K562 (cell line): Measurements from ENCODE around the gene IRF4. TPM values are rescaled to one million over a fixed set of nuclear protein-coding genes. Genes with fewer than 3 reads are reported as not detected.

Experiments used
- ATAC-seq: fragments of 200-7000 bp; cut with Tn5 transposase; 3 replicates; pipeline ENCODE4 v1.9.1; 2020; ENCODE audit warnings: moderate library complexity
- BruUV-seq: library from RNA; stranded (reverse); fragments of 400-500 nt; replicated peaks from 2 replicates; lab custom pipeline; 2021; lab: Mats Ljungman, UMichigan
- CTCF ChIA-PET: fragments of 300-600 bp; formaldehyde crosslinking; extraction: SDS; loops from one replicate; lab custom pipeline; 2021; ENCODE audit warnings: low intra/inter-chr PET ratio; lab: Yijun Ruan, JAX
- POLR2A ChIA-PET: fragments of 300-600, 350-650 bp; sonication (Branson Sonifier 250); formaldehyde crosslinking; extraction: SDS; loops from one replicate; lab custom pipeline; 2021; ENCODE audit warnings: antibody characterized with exemption, inconsistent platforms; lab: Yijun Ruan, JAX
- DNase-seq, 4 experiments: peaks; one replicate each; pipeline versions ENCODE4 v3.0.0 to v3.0.0-alpha.2; 2011 to 2018; ENCODE audit warnings: low spot score in 3 of 4, mixed read lengths in 3 of 4; ENCODE audit errors: extremely low read depth in 1 of 4
- FAIRE-seq: peaks from 2 replicates; lab custom pipeline; 2011; peaks lifted over from hg19 to GRCh38; lab: Jason Lieb, UNC
- H2AFZ ChIP-seq: 2 replicates; pipeline ENCODE4 v1.6.0; 2011; ENCODE audit warnings: low read depth, low read length, control low read depth, inconsistent platforms
- H3K27ac ChIP-seq: fragments of 200-600 bp; 3 replicates; pipeline ENCODE4 v1.8.0; 2011; ENCODE audit warnings: low read depth, mild to moderate bottlenecking, control low read depth, inconsistent platforms, low read length, moderate library complexity, mixed read lengths; ENCODE audit errors: extremely low read depth
- H3K27me3 ChIP-seq, 2 experiments: fragments of 300-600 bp in 1 of 2; 2 replicates in 1 of 2; 3 replicates in 1 of 2; pipeline versions ENCODE4 v1.6.0 to v1.8.0; 2011; ENCODE audit warnings: inconsistent platforms in 2 of 2, low read length in 2 of 2, mild to moderate bottlenecking in 1 of 2, mixed read lengths in 1 of 2, moderate library complexity in 1 of 2; ENCODE audit not compliant: control insufficient read depth in 2 of 2, insufficient read depth in 2 of 2
- H3K36me3 ChIP-seq: fragments of 300-600 bp; 3 replicates; pipeline ENCODE4 v1.8.0; 2011; ENCODE audit warnings: mild to moderate bottlenecking, low read length, inconsistent platforms; ENCODE audit not compliant: control insufficient read depth, insufficient read depth
- H3K4me1 ChIP-seq, 2 experiments: fragments of 200-600 bp in 1 of 2; replicated peaks in 1 of 2; 2 replicates in 1 of 2; 3 replicates in 1 of 2; pipeline versions ENCODE4 v1.5.1 to v1.8.0; 2011; ENCODE audit warnings: inconsistent platforms in 2 of 2, low read length in 2 of 2, mild to moderate bottlenecking in 1 of 2, mixed read lengths in 1 of 2, moderate library complexity in 1 of 2; ENCODE audit not compliant: control insufficient read depth in 2 of 2, insufficient read depth in 2 of 2
- H3K4me2 ChIP-seq: 2 replicates; pipeline ENCODE4 v1.6.1; 2011; ENCODE audit warnings: low read length, control low read depth, inconsistent platforms, mixed read lengths; ENCODE audit not compliant: insufficient read depth
- H3K4me3 ChIP-seq: fragments of 200-600 bp; sonication (generic), shearing (Covaris generic); 2 replicates; pipeline ENCODE4 v1.5.1; 2016; ENCODE audit warnings: control low read depth, inconsistent platforms
- H3K79me2 ChIP-seq: fragments of 200-600 bp; 3 replicates; pipeline ENCODE4 v1.8.0; 2011; ENCODE audit warnings: low read length, inconsistent platforms; ENCODE audit not compliant: control insufficient read depth, insufficient read depth
- H3K9ac ChIP-seq, 2 experiments: 2 replicates each; pipeline versions ENCODE4 v1.6.0 to v1.6.1; 2011; ENCODE audit warnings: low read depth in 2 of 2, low read length in 2 of 2, control low read depth in 1 of 2, inconsistent platforms in 1 of 2, mild to moderate bottlenecking in 1 of 2, mixed read lengths in 1 of 2; ENCODE audit not compliant: insufficient read depth in 1 of 2
- H3K9me1 ChIP-seq: one replicate; pipeline ENCODE4 v1.6.0; 2011; ENCODE audit warnings: inconsistent platforms, mild to moderate bottlenecking, low read length, moderate library complexity; ENCODE audit not compliant: control insufficient read depth, insufficient read depth
- H3K9me3 ChIP-seq: replicated peaks from 2 replicates; pipeline ENCODE4 v1.5.1; 2011; ENCODE audit warnings: low read depth, low read length, inconsistent platforms; ENCODE audit not compliant: control insufficient read depth, insufficient read depth
- H4K20me1 ChIP-seq: replicated peaks from 2 replicates; pipeline ENCODE4 v1.6.1; 2011; ENCODE audit warnings: low read length, inconsistent platforms, mixed read lengths; ENCODE audit not compliant: control insufficient read depth, insufficient read depth
- BMI1 ChIP-seq: fragments of 150-350 bp; IDR thresholded peaks from 2 replicates; pipeline ENCODE4 v1.6.1; 2014; ENCODE audit warnings: low read length
- CCNT2 ChIP-seq: IDR thresholded peaks from 2 replicates; pipeline ENCODE4 v1.6.1; 2011; ENCODE audit warnings: borderline replicate concordance, low read depth, mild to moderate bottlenecking, moderate library complexity, mixed read lengths, low read length; ENCODE audit not compliant: insufficient read length; ENCODE audit errors: extremely low read depth
- FUS ChIP-seq: fragments of 200-400 bp; formaldehyde crosslinking; optimal IDR thresholded peaks from 2 replicates; pipeline ENCODE3; 2017; ENCODE audit warnings: low read depth, low read length
- HLTF ChIP-seq: fragments of 450-650 bp; IDR thresholded peaks from 2 replicates; pipeline ENCODE4 v1.6.1; 2016
- KDM5B ChIP-seq: fragments of 200-600 bp; sonication (generic); IDR thresholded peaks from 2 replicates; pipeline ENCODE4 v1.6.1; 2012; ENCODE audit warnings: low read depth, mild to moderate bottlenecking, moderate library complexity, low read length, control low read depth, inconsistent platforms; ENCODE audit not compliant: insufficient replicate concordance
- MITF ChIP-seq: IDR thresholded peaks from 2 replicates; pipeline ENCODE4 v1.6.1; 2014; ENCODE audit warnings: antibody characterized with exemption
- NR2C1 ChIP-seq, 2 experiments: fragments of 450-650 bp; IDR thresholded peaks; 2 replicates each; pipeline ENCODE4 v1.6.1; 2017; ENCODE audit warnings: mild to moderate bottlenecking in 2 of 2, antibody characterized with exemption in 1 of 2, inconsistent platforms in 1 of 2, missing compliant biosample characterization in 1 of 2, missing genetic modification characterization in 1 of 2
- PTTG1 ChIP-seq: fragments of 450-650 bp; IDR thresholded peaks from 2 replicates; pipeline ENCODE4 v1.6.1; 2016; ENCODE audit warnings: low read depth, mild to moderate bottlenecking, missing genetic modification characterization, missing compliant biosample characterization
- SREBF2 ChIP-seq: sonication (generic); formaldehyde crosslinking; IDR thresholded peaks from 2 replicates; pipeline ENCODE4 v1.4.0; 2020; ENCODE audit warnings: mild to moderate bottlenecking, missing genetic modification reagents
- TRIM24 ChIP-seq, 2 experiments: fragments of 450-650 bp; IDR thresholded peaks; 2 replicates each; pipeline ENCODE4 v1.6.1; 2016
- ZMIZ1 ChIP-seq, 2 experiments: fragments of 150-350 bp in 1 of 2; IDR thresholded peaks; 2 replicates each; pipeline ENCODE4 v1.6.1; 2012 to 2016; ENCODE audit warnings: low read depth in 2 of 2, low read length in 2 of 2, mild to moderate bottlenecking in 1 of 2, moderate library complexity in 1 of 2
- ZNF217 ChIP-seq: sonication (generic); formaldehyde crosslinking; IDR thresholded peaks from 2 replicates; pipeline ENCODE4 v1.8.0; 2022; ENCODE audit warnings: mild to moderate bottlenecking, missing genetic modification reagents
- ZNF436 ChIP-seq: fragments of 250-450, 450-650 bp; sonication (Bioruptor Pico); formaldehyde crosslinking; IDR thresholded peaks from 2 replicates; pipeline ENCODE4 v1.7.0; 2020; ENCODE audit warnings: mild to moderate bottlenecking
- WGBS: fragments of 100-300 bp; shearing (Covaris generic); methylation state at CpG from one replicate; pipeline ENCODE4 v1.1.6; 2016; ENCODE audit warnings: low coverage, mixed read lengths; ENCODE audit not compliant: insufficient coverage; ENCODE audit errors: missing lambda C conversion rate; 5-methylcytosine and 5-hydroxymethylcytosine counted together
- in situ Hi-C: fragments of 300-500 bp; cut with MboI; formaldehyde crosslinking; loops from 4 replicates; pipeline ENCODE4 v1.15.0; 2018; ENCODE audit warnings: inconsistent platforms, mixed read lengths
- intact Hi-C: fragments of 100-400 bp; cut with micrococcal nuclease; formaldehyde crosslinking; loops from 2 replicates; pipeline ENCODE4 v1.14.2; 2022
- polyA plus RNA-seq, 8 experiments: library from polyadenylated mRNA; depleted of rRNA in 4 of 8; stranded (reverse) in 5 of 8; unstranded in 3 of 8; fragments of >200 nt; fragmentation: Nextera tagmentation in 2 of 8; fragmentation: Illumina TruSeq in 1 of 8; extraction: Ambion mirVana in 2 of 8; extraction: Trizol in 1 of 8; gene quantifications; 2 replicates each; pipeline versions ENCODE4 v1.2.1 to v1.2.3, GENCODE V29; 2011 to 2014; ENCODE audit warnings: inconsistent platforms in 1 of 8, missing spikeins in 1 of 8
- total RNA-seq, 7 experiments: library from RNA; depleted of rRNA in 6 of 7; stranded (reverse); fragments of >200 nt in 6 of 7; fragmentation: Illumina TruSeq in 2 of 7; extraction: Trizol in 2 of 7; gene quantifications; 2 replicates each; pipeline versions ENCODE4 v1.2.1 to v1.2.3, GENCODE V29; 2011 to 2021; ENCODE audit warnings: low replicate concordance in 1 of 7

The IRF4 gene
- total and polyA plus RNA-seq, 9 of the 15 experiments (the other 6 are each of a cell fraction or from before 2014, with no cell fraction given) = 0.05 to 0.33 (median 0.09) TPM; not detected in 6

- no peak for TF ChIP-seq ZMIZ1 (IDR thresholded peaks at IDR 0.05; ENCODE audit: low read depth in 2 of 2, low read length in 2 of 2)
These were observed 6.7 kb upstream of the IRF4 start (continued) for GRCh38 chr6:384898-385297.

- Histone ChIP-seq H3K4me3 (no peak overlapping the region), H3K9me1 (no peaks in the 10 kb centered on the region), H3K27me3 (peaks cover 63 to 73% of the 10 kb centered on the region in 2 experiments), H3K79me2 (no peaks in the 10 kb centered on the region), H3K4me1 (no peaks in the 10 kb centered on the region), H3K27ac (no peak overlapping the region), H3K9me3 (no peaks in the 10 kb centered on the region), H3K4me2 (no peak overlapping the region), H3K9ac (no peak overlapping the region), H4K20me1 (peaks cover 10% of the 10 kb centered on the region; the same call in 1 of the 2 replicates), H3K36me3 (no peaks in the 10 kb centered on the region), H2AFZ (no peak overlapping the region)
- no TSS peak for BruUV-seq
- 2% methylated on average over 10 of the region's 10 CpGs for WGBS
- FAIRE-seq = no peak
- TF ChIP-seq SREBF2 (no peak), KDM5B (no peak), CCNT2 (no peak), BMI1 (no peak), ZNF217 (CRISPR knock-in tag) (no peak), TRIM24 (IDR thresholded peaks at IDR 0.05) (no peak), PTTG1 (tag) (no peak), FUS (no peak), ZNF436 (CRISPR knock-in tag) (no peak), NR2C1 (IDR thresholded peaks at IDR 0.05) (no peak), NR2C1 (tag; IDR thresholded peaks at IDR 0.05) (no peak), MITF (no peak), HLTF (no peak)
- DNase-seq = no peak
- POLR2A ChIA-PET = interaction anchor here (1.3 kb wide), 1 partner anchor 9 kb away, joined by 4 read pairs; no protein-coding TSS in a partner anchor
- intact Hi-C loops (no loop called here), in situ Hi-C loops (no loop called here)
- no peak for ATAC-seq
- CTCF ChIA-PET = no interaction called here
These were observed 5.9 kb upstream of the IRF4 start for GRCh38 chr6:385614-386013.
